Measurements from ENCODE around the gene RHBDF2. TPM values are rescaled to one million over a fixed set of nuclear protein-coding genes. Genes with fewer than 3 reads are reported as not detected.

RHBDF2 gene
- total RNA-seq, 1 experiment from 2014 or later, result 19.7 TPM

- Histone ChIP-seq H3K56ac (ENCODE audit: insufficient read length, low read depth, low read length) (no peak overlapping the region), H2AFZ (ENCODE audit: low read length) (no peak overlapping the region)
Observed at GRCh38 chr17:76528528-76529223, 27.5 kb upstream of the RHBDF2 start.

More at GRCh38 chr17:76528528-76529223, 27.5 kb upstream of the RHBDF2 start:
- H4K91ac ChIP-seq (ENCODE audit: insufficient read length, low read depth, low read length), result no peak overlapping the region
- no peak overlapping the region for H3K27ac ChIP-seq (ENCODE audit: insufficient read length, low read depth, low read length)
- no peak overlapping the region for H2BK12ac ChIP-seq (ENCODE audit: insufficient read length, low read depth, low read length)
- H3K27me3 ChIP-seq (ENCODE audit: insufficient read depth, low read length), result no peaks in the 10 kb centered on the region
- no peaks in the 10 kb centered on the region for H3K36me3 Mint-ChIP-seq (ENCODE audit: insufficient read depth in 1 of 3, low read depth in 3 of 3)
- H3K23me2 ChIP-seq (ENCODE audit: insufficient read length, low read depth, low read length, poor library complexity, severe bottlenecking), result no peaks in the 10 kb centered on the region
- H4K8ac ChIP-seq (replicated peaks; ENCODE audit: insufficient read length, low read depth, low read length), result no peak overlapping the region
- no peaks in the 10 kb centered on the region for H3K79me2 ChIP-seq (ENCODE audit: insufficient read depth, low read length)
- no peak overlapping the region for H2BK120ac ChIP-seq (ENCODE audit: low read depth, low read length, poor library complexity, severe bottlenecking)
- H4K20me1 ChIP-seq (ENCODE audit: control insufficient read depth, insufficient read depth, insufficient read length), result peaks cover 3% of the 10 kb centered on the region
- H3K9me3 Mint-ChIP-seq, result no peaks in the 10 kb centered on the region; a peak in 1 of 5 replicates
- H2BK20ac ChIP-seq (ENCODE audit: low read depth, low read length, poor library complexity, severe bottlenecking), result no peak overlapping the region
- H2AK5ac ChIP-seq (ENCODE audit: insufficient read length, low read length), result no peak overlapping the region
- no peak for DNase-seq
- H3K23ac ChIP-seq (ENCODE audit: insufficient read length, low read depth, low read length), result no peak overlapping the region
- H3K27me3 Mint-ChIP-seq (ENCODE audit: low read depth), result peaks cover 25% of the 10 kb centered on the region
- no peak overlapping the region for H3K9ac ChIP-seq (ENCODE audit: extremely low read depth, insufficient read length, low read length)
- WGBS (ENCODE audit: extremely low coverage, insufficient read length, low lambda C conversion rate), result no CpG with 5 or more reads among the region's 31 CpGs
- TF ChIP-seq CTCF (conservative IDR thresholded peaks at IDR 0.05), result 0 out of 3 replicates have a peak, but pooled peaks have one; percentile 11
- no peak overlapping the region for H3K4ac ChIP-seq (ENCODE audit: low read depth, low read length)
- H3K18ac ChIP-seq (ENCODE audit: insufficient read length, low read depth, low read length), result no peak overlapping the region
- no peak overlapping the region for H3K27ac Mint-ChIP-seq
- no peaks in the 10 kb centered on the region for H3K9me3 ChIP-seq (ENCODE audit: control insufficient read depth, low read depth, low read length)
- no peak overlapping the region for H3K14ac ChIP-seq (ENCODE audit: insufficient read depth, low read length)
- peaks cover 4% of the 10 kb centered on the region; the same call in 1 of the 2 replicates for H3K4me1 ChIP-seq (ENCODE audit: insufficient read depth, low read length)
- no peak overlapping the region for H4K5ac ChIP-seq (ENCODE audit: insufficient read length, low read depth, low read length)
- no peak overlapping the region for H3K4me3 Mint-ChIP-seq
- no peak overlapping the region for H2BK15ac ChIP-seq (ENCODE audit: low read depth, low read length)
- H3T11ph ChIP-seq (ENCODE audit: low read length), result no peak overlapping the region
- peaks cover 20 to 36% of the 10 kb centered on the region in 2 experiments for H3K4me1 Mint-ChIP-seq
- H2BK5ac ChIP-seq (ENCODE audit: insufficient read length, low read length), result no peak overlapping the region
- no peak overlapping the region for H3K4me2 ChIP-seq (ENCODE audit: insufficient read depth, insufficient read length, low read length)
- H3K79me1 ChIP-seq (ENCODE audit: insufficient read depth, low read depth, low read length, poor library complexity, severe bottlenecking), result no peaks in the 10 kb centered on the region

All from H9 (cell line).